ENCODE measurements around the gene WDR20. TPM values are rescaled to one million over a fixed set of nuclear protein-coding genes. Genes with fewer than 3 reads are reported as not detected.

WDR20 gene
- total and polyA plus RNA-seq, 2 donors from 2014 or later = 12.6 to 44.2 TPM

GRCh38 chr14:102177161-102177560, 37.5 kb downstream of the WDR20 start:
- FAIRE-seq (no peak), DNase-seq (no peak)
- intact Hi-C loops (cut with DNase I) = no loop called here
- no peaks in the 10 kb centered on the region for H3K27me3 ChIP-seq (ENCODE audit: control insufficient read depth, insufficient read depth, low read length)
- H3K36me3 ChIP-seq (ENCODE audit: control insufficient read depth in 2 of 3, insufficient read depth in 3 of 3, low read length in 3 of 3) = no peaks in the 10 kb centered on the region
- peaks cover 0 to 2% (median 0%) of the 10 kb centered on the region in 3 donors for H3K4me1 ChIP-seq (ENCODE audit: control insufficient read depth in 2 of 3, insufficient read depth in 2 of 3, low read depth in 1 of 3, low read length in 3 of 3)
- H3K9ac ChIP-seq (ENCODE audit: low read length in 3 of 3) = no peak overlapping the region
- H3K27ac ChIP-seq (ENCODE audit: low read depth in 2 of 2, low read length in 2 of 2) = no peak overlapping the region
- TF ChIP-seq CTCF (IDR thresholded peaks at IDR 0.05; ENCODE audit: borderline replicate concordance, extremely low read depth, insufficient read depth) = no peak
- H3K4me3 ChIP-seq (ENCODE audit: low read length in 3 of 3) = no peak overlapping the region
- H3K9me3 ChIP-seq (ENCODE audit: control insufficient read depth in 2 of 3, insufficient read depth in 1 of 3, low read length in 3 of 3) = no peaks in the 10 kb centered on the region

DNA sequence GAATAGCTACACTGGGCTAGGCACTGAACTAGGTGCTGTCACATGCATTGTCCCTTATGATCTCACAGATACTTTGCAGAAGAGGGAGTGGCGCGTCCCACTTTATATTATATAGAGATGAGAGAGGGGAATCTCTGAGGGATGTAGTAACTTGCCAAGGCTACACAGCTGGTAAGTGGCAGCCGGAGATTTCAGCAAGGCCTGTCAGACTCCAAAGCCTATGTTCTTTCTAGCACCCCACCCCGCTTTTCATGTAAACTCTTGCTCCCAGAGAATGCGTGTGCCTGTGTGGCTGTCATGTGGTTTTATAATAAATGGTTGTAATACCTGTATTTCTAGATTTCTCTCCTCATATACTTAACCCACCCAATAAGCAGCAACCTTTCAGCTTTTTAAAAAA, 39.1 kb downstream of the WDR20 start:
- no peak for FAIRE-seq
- Histone ChIP-seq H3K27me3 (ENCODE audit: control insufficient read depth, insufficient read depth, low read length) (no peaks in the 10 kb centered on the region), H3K9ac (ENCODE audit: low read length in 3 of 3) (no peak overlapping the region), H3K4me1 (ENCODE audit: control insufficient read depth in 2 of 3, insufficient read depth in 2 of 3, low read depth in 1 of 3, low read length in 3 of 3) (peaks cover 3 to 5% (median 4%) of the 10 kb centered on the region in 3 donors), H3K4me3 (ENCODE audit: low read length in 3 of 3) (no peak overlapping the region), H3K27ac (ENCODE audit: low read depth in 2 of 2, low read length in 2 of 2) (no peak overlapping the region), H3K36me3 (ENCODE audit: control insufficient read depth in 2 of 3, insufficient read depth in 3 of 3, low read length in 3 of 3) (no peaks in the 10 kb centered on the region), H3K9me3 (ENCODE audit: control insufficient read depth in 2 of 3, insufficient read depth in 1 of 3, low read length in 3 of 3) (no peaks in the 10 kb centered on the region)
- TF ChIP-seq CTCF (IDR thresholded peaks at IDR 0.05; ENCODE audit: borderline replicate concordance, extremely low read depth, insufficient read depth) = no peak
- no peak for DNase-seq
- intact Hi-C loops (cut with DNase I) = no loop called here

DNA sequence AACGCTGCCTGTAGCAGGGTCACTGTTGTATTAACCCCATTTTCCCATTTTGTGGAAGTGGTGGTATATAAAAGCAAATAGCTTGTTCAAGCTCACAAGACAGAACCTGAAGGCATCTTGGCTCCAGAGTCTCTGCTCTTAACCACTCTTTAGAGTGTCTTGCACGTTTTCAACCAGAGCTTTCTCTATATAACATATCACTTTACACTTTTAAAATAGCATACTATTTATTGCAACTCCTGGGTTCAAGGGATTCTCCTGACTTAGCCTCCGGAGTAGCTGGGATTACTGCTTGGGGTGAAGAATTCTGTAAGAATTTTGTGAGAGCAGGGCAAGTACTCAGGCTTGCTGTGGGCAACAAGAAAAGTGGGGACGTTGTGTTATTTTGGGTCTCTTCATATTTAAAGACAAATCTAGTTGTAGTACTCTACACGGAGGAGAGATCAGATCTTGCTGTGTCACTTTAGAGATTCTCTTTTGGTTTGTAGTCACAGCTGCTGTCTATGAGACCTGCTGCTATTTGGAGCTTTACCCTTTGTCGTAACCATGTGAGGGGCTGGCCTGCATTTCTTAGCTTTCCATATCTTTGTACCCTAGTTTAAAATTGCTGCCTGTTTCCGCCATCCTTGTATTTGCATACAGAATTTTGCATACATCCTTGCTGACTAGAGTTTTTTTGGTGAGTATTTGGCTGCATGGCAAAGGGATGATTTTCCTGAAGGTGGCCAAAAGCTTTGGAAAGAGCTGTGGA, 40.7 kb downstream of the WDR20 start:
- H3K4me1 ChIP-seq (ENCODE audit: control insufficient read depth in 2 of 3, insufficient read depth in 2 of 3, low read depth in 1 of 3, low read length in 3 of 3) = peaks cover 4 to 5% (median 5%) of the 10 kb centered on the region in 3 donors
- TF ChIP-seq CTCF (IDR thresholded peaks at IDR 0.05; ENCODE audit: borderline replicate concordance, extremely low read depth, insufficient read depth) = no peak
- no peak overlapping the region for H3K9ac ChIP-seq (ENCODE audit: low read length in 3 of 3)
- intact Hi-C loops (cut with DNase I) = no loop called here
- DNase-seq = no peak
- no peak for FAIRE-seq
- no peaks in the 10 kb centered on the region for H3K27me3 ChIP-seq (ENCODE audit: control insufficient read depth, insufficient read depth, low read length)
- H3K36me3 ChIP-seq (ENCODE audit: control insufficient read depth in 2 of 3, insufficient read depth in 3 of 3, low read length in 3 of 3) = no peaks in the 10 kb centered on the region
- H3K4me3 ChIP-seq (ENCODE audit: low read length in 3 of 3) = no peak overlapping the region
- no peak overlapping the region for H3K27ac ChIP-seq (ENCODE audit: low read depth in 2 of 2, low read length in 2 of 2)
- no peaks in the 10 kb centered on the region for H3K9me3 ChIP-seq (ENCODE audit: control insufficient read depth in 2 of 3, insufficient read depth in 1 of 3, low read length in 3 of 3)

All from kidney (tissue), 14 donors.